Measurements from ENCODE around the gene COL5A1. TPM values are rescaled to one million over a fixed set of nuclear protein-coding genes. Genes with fewer than 3 reads are reported as not detected.

COL5A1 gene
- total RNA-seq, 1 donor from 2014 or later = 87.1 TPM

- no peak for DNase-seq (ENCODE audit: low read depth, low spot score)
Observed at GRCh38 chr9:134832471-134832870, 190.9 kb downstream of the COL5A1 start.

- DNase-seq (ENCODE audit: low read depth, low spot score) = no peak
Observed at GRCh38 chr9:134833294-134833880, 191.8 kb downstream of the COL5A1 start.

- DNase-seq (ENCODE audit: low read depth, low spot score) = no peak
Observed at GRCh38 chr9:134834217-134834956, 192.8 kb downstream of the COL5A1 start.

- DNase-seq (ENCODE audit: low read depth, low spot score) = no peak
Observed at GRCh38 chr9:134834957-134835419, 193.4 kb downstream of the COL5A1 start.

- DNase-seq (ENCODE audit: low read depth, low spot score) = no peak
Observed at GRCh38 chr9:134835448-134835847, 193.8 kb downstream of the COL5A1 start.

- no peak for DNase-seq (ENCODE audit: low read depth, low spot score)
Observed at GRCh38 chr9:134835987-134836386, 194.4 kb downstream of the COL5A1 start.

GRCh38 chr9:134836406-134836970 is 194.9 kb downstream of the COL5A1 start:
- no peak for DNase-seq (ENCODE audit: low read depth, low spot score)

- no peak for DNase-seq (ENCODE audit: low read depth, low spot score)
Observed at GRCh38 chr9:134837529-134837928, 195.9 kb downstream of the COL5A1 start.

- no peak for DNase-seq (ENCODE audit: low read depth, low spot score)
Observed at GRCh38 chr9:134838651-134839454, 197.2 kb downstream of the COL5A1 start.

- no peak for DNase-seq (ENCODE audit: low read depth, low spot score)
Observed at GRCh38 chr9:134839455-134840125, 198.0 kb downstream of the COL5A1 start.

- no peak for DNase-seq (ENCODE audit: low read depth, low spot score)
Observed at GRCh38 chr9:134840511-134840910, 198.9 kb downstream of the COL5A1 start.

GRCh38 chr9:134841180-134841904 is 199.7 kb downstream of the COL5A1 start:
- DNase-seq (ENCODE audit: low read depth, low spot score) = no peak

GRCh38 chr9:134842321-134842720 is 200.7 kb downstream of the COL5A1 start:
- no peak for DNase-seq (ENCODE audit: low read depth, low spot score)

- DNase-seq (ENCODE audit: low read depth, low spot score) = no peak
Observed at GRCh38 chr9:134843740-134844139, 202.1 kb downstream of the COL5A1 start.

- DNase-seq (ENCODE audit: low read depth, low spot score) = no peak
Observed at GRCh38 chr9:134844821-134845220, 203.2 kb downstream of the COL5A1 start.

GRCh38 chr9:134846187-134846586 is 204.6 kb downstream of the COL5A1 start:
- no peak for DNase-seq (ENCODE audit: low read depth, low spot score)

- no peak for DNase-seq (ENCODE audit: low read depth, low spot score)
Observed at GRCh38 chr9:134846699-134847098, 205.1 kb downstream of the COL5A1 start.

GRCh38 chr9:134847138-134847537 is 205.5 kb downstream of the COL5A1 start:
- no peak for DNase-seq (ENCODE audit: low read depth, low spot score)

- no peak for DNase-seq (ENCODE audit: low read depth, low spot score)
Observed at GRCh38 chr9:134847752-134848432, 206.3 kb downstream of the COL5A1 start.

GRCh38 chr9:134848504-134848903 is 206.9 kb downstream of the COL5A1 start:
- DNase-seq (ENCODE audit: low read depth, low spot score) = no peak
